NCI-H2081 (cell line): Measurements from ENCODE around the gene NTM.
A peak's percentile ranks its signal among the peaks of the same experiment; 100 is the strongest.

ENCODE experiments used
- DNase-seq, 2 experiments: peaks; one replicate each; lab custom pipeline; 2025; lab: John Stamatoyannopoulos, UW

Gene NTM

DNA sequence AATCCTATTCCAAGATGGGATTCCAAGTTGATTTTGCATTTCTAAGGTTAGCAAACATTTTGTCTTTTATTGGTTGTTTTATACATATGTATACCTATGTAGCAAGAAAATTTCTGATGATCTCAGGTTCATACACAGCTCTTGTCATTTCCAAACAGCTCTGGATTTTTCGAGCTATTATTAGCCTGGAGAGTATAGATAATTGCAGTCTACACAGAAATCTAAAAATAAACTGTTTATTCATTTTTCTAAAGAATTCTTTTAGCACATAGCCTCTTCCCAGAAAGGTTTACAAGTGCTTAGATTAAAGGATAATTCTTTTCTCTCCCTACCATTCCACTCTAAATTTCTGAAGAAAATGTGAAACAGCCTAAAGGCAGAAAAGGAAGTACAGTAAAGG lies 705.0 kb downstream of the NTM start:
- no peak for DNase-seq

DNA sequence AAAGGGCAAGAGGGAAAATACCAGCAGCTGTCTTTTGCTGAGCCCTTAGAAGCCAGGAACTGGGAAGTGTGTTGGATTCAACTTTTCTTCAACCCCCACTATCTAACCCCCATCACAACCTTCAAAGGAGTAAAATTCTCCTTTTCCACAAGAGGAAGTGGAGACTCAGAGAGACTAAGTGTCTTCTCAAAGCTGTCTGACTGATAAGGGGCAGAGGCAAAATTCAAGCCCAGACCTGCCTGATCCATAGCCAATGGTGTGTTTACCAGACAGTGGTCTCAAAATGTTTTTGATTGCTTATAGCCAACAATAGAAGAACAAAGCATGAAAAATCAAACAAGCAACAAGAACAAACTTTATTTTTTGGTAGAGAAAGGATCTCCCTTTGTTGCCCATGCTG lies 707.0 kb downstream of the NTM start:
- no peak for DNase-seq

DNA sequence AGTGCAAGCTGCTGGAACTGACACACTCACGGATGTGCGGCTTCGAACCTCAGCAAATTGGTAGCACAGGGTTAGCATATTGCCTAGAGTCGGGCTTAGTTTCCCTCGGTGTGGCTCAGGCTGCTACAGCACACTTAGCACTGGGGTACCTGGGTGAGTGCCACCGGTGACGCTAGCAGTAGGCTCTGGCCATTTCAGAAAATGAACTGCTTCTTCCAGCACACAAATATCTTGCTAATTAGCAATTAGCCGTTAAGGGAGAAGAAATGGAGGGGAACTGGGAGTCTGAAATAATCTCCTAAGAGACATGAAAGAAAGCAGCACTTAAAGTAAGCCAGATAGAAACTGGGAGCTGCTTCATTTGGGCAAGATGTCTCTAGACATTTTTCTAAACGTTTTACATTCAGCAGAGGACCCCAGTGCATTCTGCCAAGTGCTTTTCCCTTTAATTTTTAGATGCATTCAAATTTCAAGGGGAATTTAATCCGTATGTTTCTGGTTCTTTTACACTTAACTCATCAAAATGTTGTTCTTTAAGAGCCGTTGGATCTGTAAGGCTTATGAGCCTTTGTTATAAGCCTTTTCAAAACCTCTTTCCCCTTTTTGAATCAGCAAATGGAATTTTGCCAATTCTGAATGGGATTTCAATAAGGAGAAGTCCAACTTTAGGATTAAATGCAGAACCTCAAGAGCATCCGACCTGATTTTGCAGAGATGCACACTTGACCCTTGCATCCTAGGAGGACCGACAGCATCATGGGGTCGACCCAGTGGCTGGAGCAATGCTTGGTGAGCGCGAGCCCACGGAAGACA lies 708.1 kb downstream of the NTM start:
- no peak for DNase-seq

DNA sequence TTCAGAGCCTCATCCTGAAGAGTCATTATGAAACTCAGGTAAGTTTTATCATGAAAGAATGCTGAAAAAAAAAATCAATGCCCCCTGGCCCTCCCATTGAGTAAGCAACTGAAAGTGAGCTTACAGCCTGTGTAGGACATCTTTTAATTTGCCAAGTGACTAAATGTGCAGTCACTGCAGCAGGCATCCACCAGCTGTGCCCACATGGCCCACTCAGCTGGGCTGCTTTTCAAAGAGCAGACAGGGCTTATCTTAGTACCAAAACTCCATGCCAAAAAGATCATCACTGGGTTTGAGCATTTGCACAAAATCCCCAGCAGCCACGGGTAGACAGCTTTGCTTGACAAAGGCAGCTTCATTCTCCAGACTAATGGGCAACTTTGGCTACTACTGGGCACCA lies 709.7 kb downstream of the NTM start:
- DNase-seq, result no peak

DNA sequence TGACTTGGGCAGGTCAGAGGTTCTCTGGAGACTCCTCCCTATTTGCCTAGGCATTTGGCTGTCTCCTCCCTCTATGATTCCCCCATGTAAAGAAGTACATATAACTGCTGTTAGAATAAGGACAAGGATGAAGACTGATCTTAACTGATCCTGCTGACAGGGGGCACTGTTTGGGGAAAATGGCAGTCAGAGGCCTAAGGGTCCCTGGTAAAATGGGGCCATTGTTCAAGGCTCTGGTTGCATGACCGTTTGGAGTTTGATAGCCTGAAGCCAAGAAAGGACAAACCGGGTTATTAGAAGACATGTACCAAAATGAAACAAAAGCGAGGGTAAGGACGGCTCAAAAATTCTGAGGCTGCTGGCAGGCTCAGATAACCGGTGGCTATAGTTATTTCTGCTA lies 712.2 kb downstream of the NTM start:
- no peak for DNase-seq

DNA sequence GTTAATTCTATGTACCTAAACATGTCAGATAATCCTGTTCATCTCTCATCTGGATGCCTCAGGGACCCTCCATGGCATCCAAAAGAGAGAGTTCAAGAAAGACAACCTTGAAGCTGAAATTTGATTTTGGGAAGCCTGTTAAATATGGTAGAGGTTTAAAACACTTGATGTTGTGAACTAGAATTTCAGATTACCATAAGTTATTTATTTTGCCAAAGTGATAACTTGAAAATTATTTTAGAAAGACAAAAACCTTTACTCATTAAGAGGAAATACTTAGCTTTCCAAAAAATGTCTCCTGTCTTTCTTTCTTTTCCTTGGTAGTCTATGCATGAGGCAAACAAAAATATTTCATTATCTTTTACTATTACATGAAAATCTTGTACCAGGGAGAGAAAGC lies 714.0 kb downstream of the NTM start:
- DNase-seq, result no peak

DNA sequence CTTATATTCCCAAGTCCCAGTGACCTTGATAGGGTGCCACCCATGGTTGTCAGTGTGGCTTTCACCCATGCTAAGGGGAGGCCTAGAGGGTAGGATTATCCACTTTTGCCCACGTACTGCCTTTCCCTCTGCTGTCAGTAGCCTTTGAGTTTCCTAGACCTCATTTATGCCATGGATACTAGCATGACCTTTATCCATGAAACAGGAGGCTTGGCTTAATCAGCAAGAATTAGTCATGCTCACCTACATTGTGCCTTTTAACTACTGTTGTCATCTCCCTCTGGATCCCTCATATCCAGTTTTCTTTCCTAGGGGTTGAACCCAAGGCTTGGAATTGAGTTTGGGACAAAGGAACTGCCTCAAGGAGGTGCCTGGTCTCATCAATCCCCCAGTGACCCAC lies 716.7 kb downstream of the NTM start:
- DNase-seq, result no peak

DNA sequence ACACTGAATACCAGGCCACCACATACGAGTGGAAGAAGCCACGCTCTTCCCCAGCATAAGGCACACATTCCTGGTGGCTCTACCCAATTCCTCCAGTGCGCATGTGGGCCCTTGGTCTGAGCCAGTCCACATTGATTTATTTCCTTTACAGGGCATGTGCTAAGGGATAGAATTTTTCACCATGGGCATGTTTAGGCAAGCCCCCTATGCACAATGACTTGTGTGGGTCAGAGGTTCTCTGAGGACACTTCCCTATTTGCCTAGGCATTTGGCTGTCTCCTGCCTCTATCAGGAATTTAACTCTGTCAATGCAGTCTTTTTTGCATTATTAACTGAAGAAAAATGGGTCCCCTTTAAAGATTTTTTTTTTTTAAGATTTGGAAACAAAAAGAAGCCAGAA lies 718.1 kb downstream of the NTM start:
- no peak for DNase-seq

DNA sequence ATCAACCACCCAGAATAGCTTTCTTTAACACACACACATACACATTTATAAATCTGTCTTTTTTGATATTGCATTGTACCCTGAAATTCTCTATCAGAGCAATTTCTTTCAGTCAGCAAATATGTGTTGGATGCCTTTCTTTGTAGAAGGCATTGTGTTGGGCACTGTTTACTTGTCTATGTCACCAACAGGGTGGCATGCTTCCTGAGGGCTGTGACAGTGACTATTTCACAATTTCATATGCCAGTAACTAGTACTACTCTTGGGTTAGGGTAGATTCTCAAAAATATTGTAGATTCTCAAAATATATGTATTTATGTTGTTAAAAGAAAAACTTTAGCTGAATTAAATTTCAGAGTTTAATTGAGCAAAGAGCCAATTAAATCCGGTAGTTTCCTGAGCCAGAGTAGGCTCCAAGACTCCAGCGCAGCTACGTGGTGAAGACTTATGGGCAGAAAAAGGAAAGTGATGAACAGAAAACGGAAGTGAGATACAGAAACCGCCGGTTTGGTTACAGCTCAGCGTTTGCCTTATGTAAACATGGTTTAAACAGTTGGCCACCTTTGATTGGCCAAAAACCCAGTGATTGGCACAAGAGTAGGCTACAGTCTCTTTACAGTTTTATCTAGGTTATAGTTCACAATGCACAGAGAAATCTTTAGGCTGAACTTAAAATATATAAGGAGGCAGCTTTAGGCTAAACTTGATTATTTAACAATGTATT lies 723.3 kb downstream of the NTM start:
- no peak for DNase-seq

DNA sequence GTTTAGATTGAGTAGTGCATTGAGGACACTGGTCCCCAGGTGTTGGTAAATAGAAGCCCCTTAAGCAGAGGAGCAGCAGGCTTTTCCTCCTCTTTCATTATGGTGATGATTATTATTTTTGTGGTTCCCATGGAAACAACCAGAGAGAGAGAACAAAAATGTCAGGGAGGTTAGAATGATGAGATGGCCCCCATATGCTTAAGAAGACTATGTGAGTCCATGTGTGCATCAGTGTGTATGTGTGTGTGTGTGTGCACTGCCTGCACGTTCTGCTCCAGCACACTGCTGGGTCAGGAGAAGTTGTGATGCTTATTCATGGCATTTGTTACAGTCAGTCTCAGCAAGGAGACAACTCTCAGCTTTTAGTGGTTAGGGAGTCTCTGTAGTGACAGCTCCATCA lies 724.2 kb downstream of the NTM start:
- DNase-seq, result no peak

DNA sequence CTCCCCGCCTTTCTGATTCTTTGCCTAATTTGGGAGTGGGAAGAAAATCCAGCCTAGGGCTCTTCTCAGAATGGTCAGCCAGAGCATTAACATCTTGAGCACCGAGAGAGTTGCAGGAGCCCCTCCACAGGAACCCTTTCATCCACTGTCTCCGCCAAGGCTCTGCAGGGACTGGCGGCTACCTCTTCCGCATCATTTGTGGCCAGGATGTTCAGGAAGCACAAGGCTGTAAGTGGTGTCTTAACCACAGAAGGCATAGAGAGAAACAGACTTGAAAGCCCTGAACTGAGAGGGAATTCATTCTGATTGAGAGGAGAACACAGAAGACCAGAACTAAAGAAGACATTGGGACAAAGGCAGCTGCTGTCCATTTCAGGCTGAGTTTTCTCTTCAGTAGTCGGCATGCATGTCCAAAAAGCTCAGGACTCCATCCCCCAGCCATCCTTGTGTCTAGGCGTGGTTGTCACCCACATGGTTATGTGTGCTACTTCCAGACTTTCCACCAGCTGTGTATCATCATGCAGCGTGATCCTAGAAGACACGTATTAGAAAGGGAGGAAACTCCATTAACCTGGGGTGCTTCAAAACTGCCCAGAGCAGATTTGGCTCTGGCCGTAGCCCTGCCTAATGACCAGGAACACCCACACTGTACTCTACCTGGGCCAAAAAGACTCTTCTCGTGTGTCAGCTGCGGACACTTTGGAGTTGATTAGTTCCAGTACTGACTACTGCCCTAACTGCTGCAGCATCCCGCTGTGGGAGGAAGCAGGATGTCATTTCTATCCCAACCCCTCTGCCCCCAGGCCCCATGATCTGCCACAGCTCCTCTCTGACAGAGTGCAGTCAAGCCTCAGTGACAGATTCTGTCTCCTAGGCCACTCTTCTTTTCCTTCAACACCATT lies 725.1 kb downstream of the NTM start:
- DNase-seq, result no peak

DNA sequence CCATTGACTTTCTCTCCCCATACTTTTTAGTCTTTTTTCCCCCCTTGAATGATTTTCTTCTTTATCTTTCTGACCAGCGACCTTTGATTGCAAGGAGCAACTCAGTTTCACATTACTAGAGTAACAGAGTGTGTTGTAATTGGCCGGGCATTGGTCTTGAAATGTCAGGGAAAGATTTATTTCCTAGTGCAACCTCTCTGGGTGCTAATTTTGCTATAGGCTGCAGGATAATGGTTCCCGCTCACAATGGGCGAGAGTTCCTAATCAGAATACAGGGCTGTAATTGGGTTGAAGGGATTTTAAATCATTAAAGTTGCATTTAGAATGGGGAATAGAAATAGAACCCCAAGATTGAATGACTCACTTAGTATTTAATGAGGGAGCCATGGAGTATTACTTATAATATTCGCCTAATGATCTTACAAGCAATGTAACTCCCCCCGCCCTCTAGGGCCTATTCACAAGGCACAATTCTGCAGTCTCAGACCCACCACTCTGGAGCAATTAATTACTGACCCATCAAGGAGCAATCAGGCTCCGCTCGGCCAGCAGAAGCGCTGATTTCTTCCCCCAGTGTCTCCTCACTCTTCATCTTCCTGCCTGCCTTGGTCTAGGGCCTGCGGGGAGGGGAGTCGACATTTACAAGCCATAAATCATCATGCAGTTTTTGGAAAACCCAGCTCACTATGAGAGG lies 725.9 kb downstream of the NTM start:
- DNase-seq, result no peak

DNA sequence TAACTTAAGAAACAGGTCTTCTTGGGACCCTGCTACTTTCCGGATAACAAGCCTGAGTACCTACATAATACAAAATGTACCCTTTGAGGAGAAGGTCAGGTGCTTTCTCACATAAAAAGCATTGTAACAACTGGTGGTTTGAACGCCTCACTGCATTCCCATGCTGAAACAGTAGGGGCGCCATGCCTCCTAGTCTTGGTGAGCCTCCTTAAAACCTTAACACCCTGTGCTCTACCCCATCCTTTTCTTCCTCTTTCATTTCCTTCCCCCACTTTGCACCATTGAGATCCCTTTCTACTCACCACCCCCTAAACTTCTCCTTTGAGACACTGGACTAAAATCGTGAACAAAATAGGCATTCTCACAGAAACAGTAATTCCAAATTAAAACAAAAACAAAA lies 729.3 kb downstream of the NTM start:
- DNase-seq, result no peak

DNA sequence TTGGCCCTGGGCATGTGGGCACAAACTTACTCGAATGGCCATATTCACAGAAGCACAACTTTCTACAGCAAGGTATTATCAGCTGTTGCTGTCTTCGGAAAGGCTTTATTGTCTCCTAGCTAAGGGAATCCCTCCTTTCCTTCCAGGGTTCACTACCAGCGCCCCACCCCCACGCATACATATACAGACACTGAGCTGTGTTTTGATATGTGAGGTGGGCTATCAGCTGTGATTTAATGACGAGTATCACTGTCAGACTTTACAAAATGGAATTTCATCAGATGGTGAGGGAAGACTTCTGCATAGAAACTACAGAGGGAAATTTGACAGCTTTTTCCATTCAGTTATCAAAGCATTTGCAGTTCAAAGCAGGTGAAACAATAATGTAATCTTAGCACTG lies 730.2 kb downstream of the NTM start:
- no peak for DNase-seq

DNA sequence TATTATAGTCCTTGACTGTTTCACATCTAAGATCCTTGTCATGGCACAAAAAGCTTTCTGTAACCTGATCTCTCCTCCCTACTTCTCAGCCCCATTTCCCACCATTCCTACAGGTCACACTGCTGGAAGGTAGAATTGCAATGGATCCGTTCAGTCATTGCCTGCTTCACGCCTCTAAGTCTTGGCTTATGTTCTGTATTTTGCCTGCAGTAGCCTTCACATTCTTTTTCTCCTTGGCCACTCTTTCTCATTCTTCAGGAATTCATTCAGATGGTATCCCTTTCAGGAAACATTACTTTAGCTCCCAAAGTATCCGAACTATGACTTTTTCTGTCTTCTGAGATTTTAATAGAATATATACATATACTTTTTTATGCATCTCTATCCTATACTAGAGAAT lies 731.5 kb downstream of the NTM start:
- DNase-seq, result no peak

DNA sequence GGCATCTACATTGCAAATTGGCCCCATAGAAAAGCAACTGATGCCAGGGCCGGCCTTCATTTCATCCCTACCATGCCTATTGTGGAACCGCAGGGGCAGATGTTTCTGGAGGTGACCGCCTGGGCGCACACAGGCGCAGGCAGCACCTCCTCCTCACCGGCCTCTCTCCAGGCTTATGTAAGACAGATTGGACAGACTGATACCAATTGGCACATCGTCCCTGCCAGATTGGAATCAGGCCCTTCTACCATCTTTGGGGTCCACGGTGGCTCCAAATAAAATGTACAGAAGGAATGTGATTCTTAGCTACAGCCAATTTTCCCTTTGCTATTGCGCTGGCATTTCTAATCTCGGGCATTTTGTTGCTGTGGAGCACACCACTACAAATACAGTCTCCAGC lies 732.6 kb downstream of the NTM start:
- no peak for DNase-seq

DNA sequence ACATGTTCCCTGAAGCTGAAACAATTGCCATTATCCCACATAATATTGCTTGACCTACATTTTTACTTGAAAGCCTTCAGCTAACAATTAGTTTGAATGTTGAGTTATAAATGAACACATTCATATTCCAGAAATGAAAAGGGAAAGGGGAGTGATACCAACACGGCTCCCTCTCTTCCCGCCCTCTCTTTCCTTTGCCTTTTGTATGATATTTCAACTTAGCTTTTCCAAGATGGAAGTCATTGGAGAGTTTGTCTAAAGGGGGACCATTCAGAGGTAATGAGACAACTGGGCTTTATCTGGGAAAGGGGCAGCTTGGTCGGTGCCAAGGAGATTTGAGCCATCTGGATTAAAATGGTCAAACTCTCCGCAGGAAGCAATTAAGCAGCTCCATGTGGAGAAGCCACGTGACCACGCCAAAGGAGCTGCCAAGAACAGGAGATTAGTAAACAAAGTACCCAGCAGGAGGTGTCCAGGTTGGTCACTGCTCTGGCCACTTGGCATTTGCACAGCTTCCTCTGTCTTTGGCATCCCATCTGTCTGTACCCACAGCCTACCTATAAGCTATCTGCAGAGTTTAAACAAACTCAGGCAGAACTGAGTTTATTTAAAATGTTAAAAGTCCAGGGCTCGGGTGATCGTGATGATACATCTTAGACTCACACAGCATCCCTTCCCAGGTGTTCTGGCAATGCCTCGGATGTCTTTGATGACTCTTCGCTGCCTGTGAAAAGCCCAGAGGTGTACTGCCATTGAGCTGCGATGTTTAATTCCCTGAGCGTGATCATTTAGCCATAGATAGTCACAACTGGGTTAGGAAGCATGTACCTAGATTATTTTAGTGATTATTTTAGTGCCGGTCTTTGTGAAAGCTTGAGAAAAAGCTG lies 735.9 kb downstream of the NTM start:
- DNase-seq, result peak; percentile 54 to 88

DNA sequence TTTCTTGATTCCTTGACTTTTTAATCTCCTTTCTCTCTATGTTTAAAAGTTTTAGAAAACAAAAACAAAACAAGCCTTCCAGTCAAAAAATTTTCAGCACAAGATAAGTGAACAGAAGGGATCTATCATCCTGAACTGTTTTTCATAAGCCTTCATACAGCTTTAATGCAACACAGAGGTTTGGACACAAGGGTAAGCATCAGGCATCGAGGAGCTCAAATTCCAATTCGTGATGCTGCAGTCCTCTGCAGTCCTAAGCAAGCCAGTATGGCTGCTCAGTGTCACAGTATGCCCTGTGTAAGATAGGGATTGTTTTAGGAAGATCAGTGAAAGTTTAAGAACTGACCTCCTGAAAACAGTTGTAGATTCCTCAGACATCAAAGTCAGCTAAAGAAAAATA lies 740.9 kb downstream of the NTM start:
- no peak for DNase-seq

DNA sequence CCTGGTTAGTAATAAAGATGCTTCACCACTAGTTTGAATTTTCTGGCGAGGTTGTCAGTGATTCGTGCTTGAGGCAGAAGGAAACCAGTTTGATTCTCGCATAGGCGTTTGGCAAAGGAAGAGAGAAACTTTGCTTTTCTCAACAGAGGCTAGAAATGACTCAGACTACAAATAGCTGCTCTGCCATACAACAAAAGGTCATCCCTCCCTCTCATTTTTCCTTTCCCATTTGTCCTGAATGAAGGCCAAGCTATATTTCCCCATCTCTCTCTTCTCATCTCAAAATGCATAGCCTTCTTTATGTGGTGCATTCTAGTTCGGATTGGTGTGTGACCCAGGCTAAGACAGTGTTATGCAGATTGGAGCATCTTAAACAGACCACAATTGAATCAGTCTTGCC lies 741.4 kb downstream of the NTM start:
- no peak for DNase-seq

DNA sequence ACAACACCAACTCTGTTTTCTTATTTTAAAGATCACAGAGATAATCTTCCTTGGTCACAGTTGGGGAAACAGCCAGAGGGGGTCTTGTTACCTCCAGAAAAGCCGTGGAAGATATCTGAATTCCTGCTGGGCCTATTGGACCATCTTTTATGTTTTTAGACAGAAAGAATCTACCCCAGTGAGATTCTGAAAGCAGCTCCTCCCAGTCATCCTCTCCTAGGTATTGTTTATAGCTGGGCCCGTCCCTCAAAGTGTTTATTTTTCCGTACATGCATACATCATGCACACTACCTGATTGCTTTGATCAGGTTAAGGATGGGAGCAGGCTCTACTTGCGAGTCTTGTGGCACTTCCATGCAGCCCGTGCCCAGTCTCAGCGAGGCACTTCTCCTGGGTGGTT lies 742.4 kb downstream of the NTM start:
- DNase-seq, result no peak

DNA sequence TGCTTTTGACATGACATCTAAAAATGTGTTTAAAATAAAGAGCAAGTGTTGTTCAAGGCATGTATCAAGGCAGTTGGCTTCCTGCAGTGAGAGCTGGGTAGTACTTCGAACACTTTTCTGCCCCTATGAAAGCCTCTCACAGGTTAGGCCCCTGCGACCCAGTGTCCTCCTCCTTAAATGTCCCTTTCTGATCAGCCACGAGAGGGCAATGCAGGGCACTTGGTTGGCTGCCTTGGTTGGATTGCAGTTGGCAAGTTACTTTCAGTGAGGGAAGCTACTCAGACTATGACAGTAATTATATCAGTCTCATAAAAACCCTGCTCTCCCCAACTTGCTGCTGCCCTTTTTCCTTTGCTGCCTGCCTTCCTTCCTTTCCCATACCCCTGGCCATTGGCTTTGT lies 743.8 kb downstream of the NTM start:
- peak; percentile 63 to 72 for DNase-seq
